Fibroblast of upper back skin (primary cell): ENCODE results near the gene MAPKAPK2.

Source experiments
- DNase-seq: peaks from one replicate; pipeline ENCODE4 v3.0.0-alpha.2; 2013

The MAPKAPK2 gene

DNA sequence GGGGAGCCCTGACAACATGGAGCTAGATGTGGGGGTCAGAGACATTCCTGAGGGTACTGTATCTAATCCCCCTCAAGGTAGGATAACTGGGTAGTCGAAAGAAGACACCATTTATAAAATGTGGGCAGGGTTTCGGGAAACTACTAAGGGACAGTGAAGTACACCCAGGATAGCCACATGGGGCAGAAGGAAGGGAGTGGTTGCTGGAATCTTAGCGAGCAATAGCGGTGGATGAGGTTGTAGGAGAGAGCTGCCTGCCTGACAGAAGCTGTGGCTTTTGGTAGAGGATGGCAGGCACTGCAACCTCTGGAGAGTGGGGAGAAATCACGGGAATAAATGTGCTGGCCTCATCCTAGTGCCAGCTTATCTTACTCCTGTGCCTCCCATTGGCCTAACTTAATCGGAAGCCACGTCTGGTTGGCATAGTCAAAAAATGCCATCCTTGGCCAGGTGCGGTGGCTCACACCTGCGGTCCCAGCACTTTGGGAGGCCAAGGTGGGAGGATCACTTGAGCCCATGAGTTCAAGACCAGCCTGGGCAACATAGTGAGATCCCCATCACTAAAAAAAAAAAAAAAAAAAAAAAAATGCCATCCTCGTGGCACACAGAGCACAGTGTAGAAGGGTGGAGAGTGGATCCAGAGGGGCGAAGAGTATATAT, 23.4 kb upstream of the MAPKAPK2 start:
- DNase-seq = no peak

- no peak for DNase-seq
These were observed 22.2 kb upstream of the MAPKAPK2 start for GRCh38 chr1:206662396-206663092.

DNA sequence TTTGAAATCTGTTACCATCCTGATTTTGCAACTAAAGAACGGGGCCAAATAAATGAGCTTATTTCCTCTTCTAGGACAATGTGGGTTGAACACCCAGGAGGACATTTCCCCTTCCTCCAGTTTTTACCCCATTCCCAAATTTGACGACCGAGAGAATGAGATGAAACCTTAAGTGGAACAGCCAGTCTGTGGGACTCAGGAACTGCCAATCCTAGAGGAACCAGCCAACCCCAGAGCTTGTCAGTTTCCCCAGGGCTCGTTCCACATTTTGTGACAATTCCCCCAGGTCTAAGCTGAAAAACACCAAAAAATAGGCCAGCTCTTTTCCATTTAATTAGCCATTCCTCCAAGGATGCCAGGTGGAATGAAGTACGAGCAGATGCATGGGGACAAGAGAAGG, 21.3 kb upstream of the MAPKAPK2 start:
- no peak for DNase-seq

DNA sequence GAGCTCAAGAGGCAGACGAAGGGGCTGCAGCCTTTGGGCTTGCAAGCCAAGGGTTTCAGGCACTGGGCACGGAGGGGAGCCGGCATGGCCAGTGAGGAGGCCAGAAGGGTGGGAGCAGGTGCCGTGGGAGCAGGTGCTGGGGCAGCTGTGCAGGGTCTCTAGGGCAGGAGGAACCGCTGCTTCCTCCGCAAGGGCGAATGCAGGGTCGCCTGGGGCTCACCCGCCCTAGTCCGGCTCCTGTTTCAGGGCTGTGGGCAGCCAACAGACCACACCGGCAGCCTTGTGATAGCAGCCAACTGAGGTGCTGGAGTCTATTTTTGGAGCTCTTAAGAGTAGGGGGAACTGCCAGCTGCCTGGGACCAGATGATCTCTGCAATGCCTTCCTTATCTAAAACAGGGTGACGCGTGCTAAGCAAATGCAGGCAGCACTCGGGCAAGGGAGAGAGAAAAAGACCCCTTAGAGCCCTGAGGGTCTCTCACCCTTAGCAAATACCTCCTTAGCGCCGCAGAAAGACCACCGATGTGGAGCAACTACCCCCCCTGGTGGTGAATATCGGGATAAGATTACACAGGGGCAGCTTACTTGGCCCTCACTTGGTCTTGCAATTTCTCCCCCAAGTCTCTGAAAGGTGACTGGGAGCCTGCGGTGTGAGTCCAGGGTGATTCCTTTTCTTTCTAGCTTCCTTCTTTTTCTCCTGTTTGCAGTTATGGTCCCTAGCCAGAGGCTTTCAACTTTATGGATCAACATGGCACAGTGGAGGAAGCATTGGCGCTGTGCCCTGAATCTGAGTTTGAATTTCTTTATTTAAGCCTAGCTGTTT, 20.7 kb upstream of the MAPKAPK2 start:
- peak; percentile 66 for DNase-seq

GRCh38 chr1:206664740-206665139, 20.0 kb upstream of the MAPKAPK2 start:
- DNase-seq = no peak

DNA sequence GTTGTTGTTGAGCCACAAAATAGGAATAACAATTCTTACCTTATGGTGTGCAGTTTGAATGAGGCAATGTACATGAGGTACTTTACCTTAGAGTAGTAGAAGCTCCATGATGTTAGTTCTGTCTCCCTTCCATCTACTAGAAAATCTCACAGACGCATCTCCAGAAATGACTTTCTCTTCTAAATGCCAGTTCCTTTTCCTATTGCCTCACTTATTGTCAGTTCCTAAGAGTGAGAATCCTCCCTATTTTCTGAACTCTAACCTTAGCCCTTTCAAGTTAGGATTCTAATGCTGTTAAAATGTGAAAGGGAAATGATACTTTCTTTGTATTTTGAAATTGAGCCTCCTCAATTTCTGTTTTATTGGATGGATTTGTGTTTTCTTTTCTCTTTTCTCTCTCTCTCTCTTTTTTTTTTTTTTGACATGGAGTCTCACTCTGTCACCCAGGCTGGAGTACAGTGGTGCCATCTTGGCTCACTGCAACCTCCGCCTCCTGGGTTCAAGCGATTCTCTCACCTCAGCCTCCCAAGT, 18.6 kb upstream of the MAPKAPK2 start:
- no peak for DNase-seq

- no peak for DNase-seq
These were observed 17.6 kb upstream of the MAPKAPK2 start for GRCh38 chr1:206666954-206667665.

- no peak for DNase-seq
These were observed 16.4 kb upstream of the MAPKAPK2 start for GRCh38 chr1:206668351-206668750.

GRCh38 chr1:206668874-206669410, 15.8 kb upstream of the MAPKAPK2 start:
- DNase-seq = no peak

GRCh38 chr1:206672011-206672688, 12.6 kb upstream of the MAPKAPK2 start:
- DNase-seq = no peak

- DNase-seq = no peak
These were observed 11.6 kb upstream of the MAPKAPK2 start for GRCh38 chr1:206672844-206673758.

- DNase-seq = no peak
These were observed 10.5 kb upstream of the MAPKAPK2 start for GRCh38 chr1:206674236-206674635.

DNA sequence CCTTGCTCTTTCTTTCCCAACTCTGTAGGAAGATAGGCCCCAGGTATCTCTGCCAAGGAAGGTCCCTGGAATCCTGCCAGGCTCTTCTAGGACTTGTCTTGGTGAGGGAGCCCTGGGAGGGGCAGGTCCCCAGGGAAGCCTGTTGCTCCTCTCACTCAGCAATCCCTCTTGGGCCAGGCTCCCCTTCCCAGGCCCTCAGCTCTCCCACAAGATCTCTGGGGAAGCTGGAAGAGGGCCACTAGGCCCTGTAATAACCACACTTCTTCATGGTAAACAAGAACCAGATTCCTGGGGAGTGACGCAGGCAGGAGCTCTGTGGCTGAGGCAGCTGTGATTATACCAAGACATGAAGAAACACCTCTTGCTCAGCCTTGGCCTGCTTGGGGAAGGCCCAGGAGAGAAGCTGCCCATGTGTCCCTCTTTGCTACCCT, 9.9 kb upstream of the MAPKAPK2 start:
- DNase-seq = peak; percentile 99

DNA sequence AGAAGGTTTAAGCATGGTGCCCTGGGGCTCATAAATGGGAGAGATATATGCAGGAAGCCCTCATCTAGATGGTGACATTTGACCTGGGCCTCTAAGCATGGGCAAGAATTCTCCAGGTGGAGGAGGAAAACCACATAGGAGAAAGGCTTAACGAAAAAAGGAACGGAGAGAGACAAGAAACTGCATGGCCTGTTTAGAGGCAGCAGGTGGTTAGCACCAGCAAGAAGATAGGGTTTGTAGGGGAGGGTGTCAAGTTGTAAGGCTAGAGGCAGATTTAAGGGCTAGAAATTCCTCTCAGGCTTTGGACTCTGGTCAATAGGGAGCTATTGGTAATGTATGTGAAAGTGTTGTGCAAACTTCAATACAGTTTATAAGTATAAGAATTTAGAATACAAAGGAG, 8.2 kb upstream of the MAPKAPK2 start:
- no peak for DNase-seq

GRCh38 chr1:206678490-206678889, 6.2 kb upstream of the MAPKAPK2 start:
- DNase-seq = no peak

- no peak for DNase-seq
These were observed 4.9 kb upstream of the MAPKAPK2 start for GRCh38 chr1:206679738-206680211.

- no peak for DNase-seq
These were observed 4.4 kb upstream of the MAPKAPK2 start for GRCh38 chr1:206680279-206680678.

GRCh38 chr1:206681359-206681758, 3.3 kb upstream of the MAPKAPK2 start:
- no peak for DNase-seq

- DNase-seq = no peak
These were observed 2.6 kb upstream of the MAPKAPK2 start for GRCh38 chr1:206682111-206682510.

GRCh38 chr1:206683313-206683712, 1.4 kb upstream of the MAPKAPK2 start:
- DNase-seq = no peak

DNA sequence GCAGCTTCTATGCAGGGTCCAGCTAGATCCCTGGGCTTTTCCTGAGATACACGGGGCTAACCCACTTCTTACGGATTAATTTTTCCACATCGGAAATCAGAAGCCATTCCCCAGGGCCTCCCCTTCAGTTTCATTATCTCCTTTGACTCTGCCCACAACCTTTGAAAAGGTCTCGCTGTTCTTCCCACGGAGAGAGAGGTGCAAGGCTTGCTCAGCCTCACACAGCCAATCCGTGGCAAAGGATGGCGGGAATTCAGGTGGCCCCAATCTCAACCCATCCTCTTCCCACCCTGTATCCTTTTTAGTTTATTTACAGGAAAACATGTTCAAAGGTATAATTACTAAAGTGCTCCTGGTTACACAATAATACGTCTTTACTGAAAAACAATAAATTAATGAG, 702 bp upstream of the MAPKAPK2 start:
- DNase-seq = no peak
